GM12875 (cell line): ENCODE results near the gene RASD2.

Experiments used
- H3K4me3 ChIP-seq: one replicate; pipeline ENCODE4 v1.5.1; 2011; ENCODE audit warnings: low read depth, low read length, control low read depth
- CTCF ChIP-seq: IDR thresholded peaks from 2 replicates; pipeline ENCODE4 v1.5.1; 2011; ENCODE audit warnings: low read depth, mild to moderate bottlenecking, control low read depth, inconsistent platforms, low read length, moderate library complexity, borderline replicate concordance; ENCODE audit not compliant: insufficient read depth

Gene RASD2

GRCh38 chr22:35589071-35589755, 48.6 kb downstream of the RASD2 start:
- no peak for TF ChIP-seq CTCF
- H3K4me3 ChIP-seq, result no peak overlapping the region

GRCh38 chr22:35589756-35590093, 49.1 kb downstream of the RASD2 start:
- no peak for TF ChIP-seq CTCF
- H3K4me3 ChIP-seq, result no peak overlapping the region

- no peak overlapping the region for H3K4me3 ChIP-seq
- no peak for TF ChIP-seq CTCF
These were observed 50.1 kb downstream of the RASD2 start for GRCh38 chr22:35590634-35591295.

- no peak for TF ChIP-seq CTCF
- H3K4me3 ChIP-seq, result no peak overlapping the region
These were observed 51.2 kb downstream of the RASD2 start for GRCh38 chr22:35591714-35592417.

- no peak overlapping the region for H3K4me3 ChIP-seq
- TF ChIP-seq CTCF, result no peak
These were observed 51.9 kb downstream of the RASD2 start for GRCh38 chr22:35592418-35592967.

- H3K4me3 ChIP-seq, result no peak overlapping the region
- no peak for TF ChIP-seq CTCF
These were observed 52.6 kb downstream of the RASD2 start for GRCh38 chr22:35593071-35593890.
